ENCODE measurements around the gene PTCSC3. TPM values are rescaled to one million over a fixed set of nuclear protein-coding genes. Genes with fewer than 3 reads are reported as not detected.

PTCSC3 gene
- total RNA-seq, 4 donors from 2014 or later, result not detected

- no peaks in the 10 kb centered on the region for H3K9me3 ChIP-seq
- H3K27ac ChIP-seq, result peak overlapping the region in 1 of 4 donors; percentile 46
- no peak for TF ChIP-seq POLR2A (IDR thresholded peaks at IDR 0.05)
- TF ChIP-seq EP300 (IDR thresholded peaks at IDR 0.05), result peak in 1 of 2 donors; percentile 32
- DNase-seq (ENCODE audit: low spot score in 2 of 2), result no peak
- WGBS, 2 donors, result 20 to 25% methylated on average over 1 of the region's 1 CpG
- H3K36me3 ChIP-seq, result no peaks in the 10 kb centered on the region
- H3K4me3 ChIP-seq, result no peak overlapping the region
- H3K4me1 ChIP-seq, result no peaks in the 10 kb centered on the region
- H3K27me3 ChIP-seq, result no peaks in the 10 kb centered on the region
Measured at GRCh38 chr14:36177489-36177888, 967 bp upstream of the PTCSC3 start.

DNA sequence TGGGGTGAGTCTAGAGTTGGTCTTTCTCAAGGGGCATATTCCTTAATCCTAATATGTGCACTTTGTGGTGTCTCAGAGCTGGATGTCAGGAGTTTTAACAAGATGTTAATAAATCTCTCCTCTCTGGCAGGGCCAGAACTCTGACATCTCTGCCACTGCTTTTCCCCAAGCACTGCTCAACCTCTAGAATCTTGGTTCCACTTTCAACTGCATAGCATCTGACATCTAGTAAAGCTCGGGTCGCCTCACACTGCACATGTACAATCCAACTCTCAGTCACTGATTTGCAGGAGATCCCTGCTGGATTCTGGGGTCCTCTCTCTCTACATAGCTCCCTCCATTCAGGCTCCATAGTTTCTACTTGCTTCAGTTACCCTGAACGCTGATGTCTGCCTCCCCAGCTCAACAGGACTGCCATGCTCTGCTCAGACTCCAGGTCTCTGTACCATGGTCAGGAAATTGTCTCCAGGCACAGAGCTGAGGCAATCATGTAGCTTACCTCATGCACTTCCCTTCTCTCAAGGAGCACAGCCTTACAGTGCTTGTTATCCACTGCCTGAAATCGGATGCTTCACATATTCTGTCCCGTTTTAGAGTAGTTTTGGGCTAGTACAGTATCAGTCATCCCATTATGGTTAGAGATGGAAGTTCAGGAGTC is 1.6 kb downstream of the PTCSC3 start:
- no peaks in the 10 kb centered on the region for H3K9me3 ChIP-seq
- H3K4me1 ChIP-seq, result no peaks in the 10 kb centered on the region
- H3K27me3 ChIP-seq, result no peaks in the 10 kb centered on the region
- H3K4me3 ChIP-seq, result no peak overlapping the region
- no peak overlapping the region for H3K27ac ChIP-seq
- 90% methylated on average over 5 of the region's 5 CpGs for WGBS, 2 donors
- no peak for TF ChIP-seq EP300 (IDR thresholded peaks at IDR 0.05)
- TF ChIP-seq POLR2A (IDR thresholded peaks at IDR 0.05), result no peak
- TF ChIP-seq, protein P1, sequence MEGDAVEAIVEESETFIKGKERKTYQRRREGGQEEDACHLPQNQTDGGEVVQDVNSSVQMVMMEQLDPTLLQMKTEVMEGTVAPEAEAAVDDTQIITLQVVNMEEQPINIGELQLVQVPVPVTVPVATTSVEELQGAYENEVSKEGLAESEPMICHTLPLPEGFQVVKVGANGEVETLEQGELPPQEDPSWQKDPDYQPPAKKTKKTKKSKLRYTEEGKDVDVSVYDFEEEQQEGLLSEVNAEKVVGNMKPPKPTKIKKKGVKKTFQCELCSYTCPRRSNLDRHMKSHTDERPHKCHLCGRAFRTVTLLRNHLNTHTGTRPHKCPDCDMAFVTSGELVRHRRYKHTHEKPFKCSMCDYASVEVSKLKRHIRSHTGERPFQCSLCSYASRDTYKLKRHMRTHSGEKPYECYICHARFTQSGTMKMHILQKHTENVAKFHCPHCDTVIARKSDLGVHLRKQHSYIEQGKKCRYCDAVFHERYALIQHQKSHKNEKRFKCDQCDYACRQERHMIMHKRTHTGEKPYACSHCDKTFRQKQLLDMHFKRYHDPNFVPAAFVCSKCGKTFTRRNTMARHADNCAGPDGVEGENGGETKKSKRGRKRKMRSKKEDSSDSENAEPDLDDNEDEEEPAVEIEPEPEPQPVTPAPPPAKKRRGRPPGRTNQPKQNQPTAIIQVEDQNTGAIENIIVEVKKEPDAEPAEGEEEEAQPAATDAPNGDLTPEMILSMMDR (IDR thresholded peaks at IDR 0.05), result no peak
- no peaks in the 10 kb centered on the region for H3K36me3 ChIP-seq
- DNase-seq (ENCODE audit: low spot score in 2 of 2), result no peak

DNA sequence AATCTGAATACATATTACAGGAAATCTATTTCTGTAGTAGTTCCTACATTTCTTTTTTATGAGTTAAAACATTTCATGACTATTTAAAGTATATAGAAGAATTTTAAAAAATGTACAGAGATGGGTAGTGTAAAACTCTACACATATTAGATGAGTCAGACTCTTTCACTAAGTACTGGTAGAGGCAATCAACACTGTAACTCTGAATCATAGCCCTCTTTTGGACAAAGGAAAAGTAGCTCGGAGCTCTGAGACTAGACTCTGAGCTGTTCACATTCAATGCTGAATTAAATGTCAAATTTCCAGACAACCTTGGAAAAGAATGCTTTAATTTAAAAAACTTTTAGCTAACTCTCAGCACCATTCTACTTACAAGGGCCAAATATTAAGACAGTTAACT is 3.4 kb downstream of the PTCSC3 start:
- no peak for DNase-seq (ENCODE audit: low spot score in 2 of 2)
- no peaks in the 10 kb centered on the region for H3K27me3 ChIP-seq
- TF ChIP-seq EP300 (IDR thresholded peaks at IDR 0.05) (no peak), POLR2A (IDR thresholded peaks at IDR 0.05) (no peak)
- TF ChIP-seq, protein P1 (IDR thresholded peaks at IDR 0.05), result no peak

GRCh38 chr14:36171607-36172006 is 4.9 kb downstream of the PTCSC3 start:
- TF ChIP-seq, protein P1 (IDR thresholded peaks at IDR 0.05), result no peak
- TF ChIP-seq POLR2A (IDR thresholded peaks at IDR 0.05) (no peak), EP300 (IDR thresholded peaks at IDR 0.05) (no peak)
- H3K36me3 ChIP-seq, result no peaks in the 10 kb centered on the region
- DNase-seq (ENCODE audit: low spot score in 2 of 2), result no peak

More for the DNA sequence above, 3.4 kb downstream of the PTCSC3 start:
- no peaks in the 10 kb centered on the region for H3K9me3 ChIP-seq
- no peak overlapping the region for H3K27ac ChIP-seq
- H3K4me3 ChIP-seq, result no peak overlapping the region
- no peaks in the 10 kb centered on the region for H3K36me3 ChIP-seq
- 25 to 32% methylated on average over 1 of the region's 1 CpG for WGBS, 2 donors
- H3K4me1 ChIP-seq, result no peaks in the 10 kb centered on the region

GRCh38 chr14:36167431-36167830 is 9.1 kb downstream of the PTCSC3 start:
- Histone ChIP-seq H3K9me3 (no peaks in the 10 kb centered on the region), H3K27ac (no peak overlapping the region), H3K36me3 (no peaks in the 10 kb centered on the region), H3K4me1 (no peaks in the 10 kb centered on the region), H3K4me3 (no peak overlapping the region), H3K27me3 (no peaks in the 10 kb centered on the region)
- no peak for DNase-seq (ENCODE audit: low spot score in 2 of 2)
- TF ChIP-seq, protein P1 (IDR thresholded peaks at IDR 0.05), result no peak
- TF ChIP-seq EP300 (IDR thresholded peaks at IDR 0.05) (no peak), POLR2A (IDR thresholded peaks at IDR 0.05) (no peak)
- WGBS, 2 donors, result 48% methylated on average over 5 of the region's 5 CpGs

More at GRCh38 chr14:36171607-36172006, 4.9 kb downstream of the PTCSC3 start:
- 37 to 47% methylated on average over 3 of the region's 3 CpGs for WGBS, 2 donors
- Histone ChIP-seq H3K9me3 (no peaks in the 10 kb centered on the region), H3K27ac (no peak overlapping the region), H3K27me3 (no peaks in the 10 kb centered on the region), H3K4me1 (no peaks in the 10 kb centered on the region), H3K4me3 (no peak overlapping the region)

Data from tibial nerve (tissue), 4 donors.